Iris pigment epithelial cell (primary cell): ENCODE results near the gene PTGDR2.

Experiments
- DNase-seq: peaks from one replicate; pipeline ENCODE4 v3.0.0-alpha.2; 2011; ENCODE audit warnings: low read depth

PTGDR2 gene

GRCh38 chr11:60855726-60856633, at the start of gene PTGDR2:
TSS of gene PTGDR2 (minus strand) at chr11:60855950. CDS start at chr11:60853722, 2,228 bp downstream.
- no peak for DNase-seq

DNA sequence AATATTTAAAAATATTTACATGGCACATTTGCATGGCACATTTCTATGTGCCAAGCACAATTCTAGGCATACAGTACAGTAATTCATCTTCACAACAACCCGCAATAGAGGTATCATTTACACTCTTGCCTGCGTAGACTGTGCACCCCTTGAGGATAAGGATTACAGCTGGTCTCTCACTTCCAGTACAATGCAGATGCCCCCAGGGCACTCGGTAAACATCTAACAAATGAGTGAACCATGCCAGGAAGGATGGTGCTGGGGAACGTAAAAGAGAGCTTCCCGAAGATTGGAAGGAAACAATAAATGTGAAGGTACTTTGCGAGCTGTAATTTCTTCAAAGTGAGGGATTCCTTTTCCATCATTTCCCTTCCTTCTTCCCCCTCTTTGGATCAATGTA, 49.3 kb upstream of the PTGDR2 start:
- no peak for DNase-seq

GRCh38 chr11:60902625-60903024, 46.9 kb upstream of the PTGDR2 start:
- no peak for DNase-seq

DNA sequence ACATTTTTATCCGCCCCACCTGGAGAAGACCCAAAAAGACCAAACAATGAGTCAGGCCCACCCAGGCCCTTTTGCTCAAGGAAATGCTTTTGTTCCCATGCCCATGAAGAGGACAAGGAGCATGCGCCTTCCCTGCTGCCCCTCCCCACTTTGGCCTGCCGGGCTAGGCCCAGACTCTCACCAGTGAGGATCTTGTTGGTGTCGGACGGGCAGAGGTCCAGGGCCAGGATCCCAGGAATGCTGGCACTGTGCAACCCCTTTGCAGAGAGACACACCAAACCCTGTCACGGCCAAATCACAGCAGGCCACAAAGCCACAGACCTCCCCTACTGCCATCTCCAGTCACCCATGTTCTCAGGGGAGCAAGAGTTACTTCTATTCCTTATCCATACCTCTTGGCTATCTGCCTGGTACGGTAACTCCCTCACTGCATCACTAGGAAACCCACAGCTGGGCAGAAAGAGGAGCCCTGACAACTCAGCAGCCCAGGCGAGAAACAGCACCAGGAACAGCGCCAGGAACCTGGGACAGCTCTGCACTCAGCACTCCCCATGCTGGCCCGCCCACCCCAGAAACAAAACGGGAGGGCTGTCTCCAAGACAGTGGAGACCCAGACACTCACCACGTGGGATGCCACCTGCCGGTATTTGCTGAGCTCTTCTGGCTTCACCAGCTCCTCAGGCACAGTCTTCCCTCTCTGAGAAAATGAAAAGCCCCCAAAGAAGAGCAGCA, 45.1 kb upstream of the PTGDR2 start:
- no peak for DNase-seq

- DNase-seq, result no peak
Measured at GRCh38 chr11:60899977-60900376, 44.2 kb upstream of the PTGDR2 start.

GRCh38 chr11:60899046-60899936, 43.5 kb upstream of the PTGDR2 start:
- DNase-seq, result peak; percentile 71

DNA sequence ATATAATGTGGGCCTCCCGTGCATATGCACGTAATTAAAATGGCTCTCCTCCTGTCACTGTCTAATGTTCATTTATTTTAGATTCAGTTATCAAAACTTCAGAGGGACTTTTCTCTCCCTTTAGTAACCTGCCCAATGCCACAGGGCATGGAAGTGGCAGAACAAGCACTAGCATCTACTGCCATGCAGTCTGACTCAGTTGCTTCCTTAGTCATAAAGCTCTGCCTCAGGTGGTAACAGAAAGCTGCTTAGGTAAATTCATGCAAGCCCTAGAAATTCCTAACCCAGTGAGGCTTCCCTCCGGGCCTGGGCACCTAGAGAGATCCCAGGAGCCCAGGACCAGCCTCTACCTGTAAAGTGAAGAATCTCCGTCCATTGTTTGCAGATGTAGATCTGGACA, 41.7 kb upstream of the PTGDR2 start:
- no peak for DNase-seq

DNA sequence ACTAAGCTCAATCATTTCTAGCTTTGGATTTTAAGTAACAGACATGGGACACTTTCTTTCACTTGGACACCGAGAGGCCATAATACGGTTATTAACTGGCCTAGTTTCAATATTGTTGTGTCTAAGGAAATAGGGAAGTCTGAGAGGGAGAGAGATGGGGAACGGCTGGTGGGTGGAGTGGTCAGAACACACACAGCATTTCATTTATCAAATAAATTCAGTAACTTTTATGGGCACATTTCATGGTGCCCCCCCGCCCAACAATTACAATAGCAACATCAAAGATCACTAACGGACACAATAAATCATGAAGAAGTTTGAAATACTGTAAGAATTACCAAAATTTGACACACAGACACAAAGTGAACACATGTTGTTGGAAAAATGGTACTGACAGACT, 39.9 kb upstream of the PTGDR2 start:
- no peak for DNase-seq

DNA sequence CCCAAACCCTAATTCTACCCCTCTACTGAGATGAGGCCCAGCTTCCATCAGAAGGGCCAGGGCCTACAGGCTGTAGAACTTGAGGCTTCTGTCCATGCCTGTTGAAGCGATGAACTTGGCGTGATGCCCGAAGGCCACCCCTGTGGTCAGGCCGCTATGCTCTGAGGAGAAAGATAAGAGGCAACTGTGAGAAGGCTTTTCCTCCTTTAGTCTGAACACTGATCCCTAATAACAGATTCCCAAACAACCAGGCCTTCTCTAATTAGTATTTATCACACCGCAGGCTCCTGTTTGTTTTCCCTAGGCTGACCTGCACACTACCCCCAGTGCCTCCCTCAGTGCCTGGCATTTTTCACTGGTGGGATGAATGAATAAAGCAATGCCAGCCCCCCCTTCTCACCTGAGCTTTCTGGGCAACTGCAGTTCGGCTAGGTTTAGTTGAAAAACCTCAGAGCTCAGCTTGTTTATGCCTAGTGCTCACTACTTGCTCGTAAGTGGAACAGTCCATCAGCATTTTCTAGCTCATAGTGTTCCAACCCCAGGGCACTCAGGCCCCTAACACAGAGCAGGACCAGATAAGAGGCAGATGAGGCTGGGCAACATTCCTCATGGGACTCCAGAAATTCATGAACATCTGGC, 35.5 kb upstream of the PTGDR2 start:
- DNase-seq, result peak; percentile 67

- no peak for DNase-seq
Measured at GRCh38 chr11:60890696-60891095, 34.9 kb upstream of the PTGDR2 start.

DNA sequence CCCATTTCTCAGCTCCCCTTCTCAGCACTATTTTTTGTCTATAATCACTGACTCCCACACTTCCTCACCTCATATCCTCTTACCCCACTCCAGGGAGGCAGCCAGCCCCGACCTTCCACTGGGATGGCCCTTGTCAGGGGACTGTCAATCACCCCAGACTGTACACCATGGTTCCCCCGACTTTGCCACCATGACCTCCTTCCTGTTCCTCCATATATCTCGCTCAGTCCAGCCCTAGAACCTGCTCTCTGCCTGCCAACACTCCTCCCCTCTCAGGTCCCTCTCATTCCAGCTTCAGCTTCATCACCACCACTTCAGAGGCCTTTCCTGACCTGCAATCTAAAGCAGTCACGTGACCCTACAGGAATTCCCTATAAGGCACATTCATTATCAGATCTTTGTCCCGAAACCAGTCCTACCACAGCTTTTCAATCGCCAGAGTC, 34.1 kb upstream of the PTGDR2 start:
- DNase-seq, result no peak

DNA sequence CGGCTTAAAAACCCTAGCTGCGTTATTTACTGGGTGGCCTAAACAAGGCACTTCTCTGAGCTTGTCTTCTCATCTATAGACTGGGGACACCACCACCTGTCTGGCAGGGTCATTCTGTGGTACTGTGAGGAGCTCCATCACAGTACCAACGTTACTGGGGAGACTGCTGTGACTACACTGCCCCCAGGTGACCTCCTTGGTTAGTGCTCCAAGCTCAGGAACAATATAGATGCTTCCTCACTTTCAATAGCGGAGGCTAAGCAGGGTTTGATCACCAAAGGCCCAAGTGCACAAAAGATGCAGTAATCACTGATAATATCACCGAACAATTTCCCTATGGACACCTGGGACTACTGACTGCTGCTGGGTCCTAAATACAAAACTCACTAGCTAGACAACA, 31.8 kb upstream of the PTGDR2 start:
- DNase-seq, result peak; percentile 62

GRCh38 chr11:60880643-60881282, 25.0 kb upstream of the PTGDR2 start:
- no peak for DNase-seq

DNA sequence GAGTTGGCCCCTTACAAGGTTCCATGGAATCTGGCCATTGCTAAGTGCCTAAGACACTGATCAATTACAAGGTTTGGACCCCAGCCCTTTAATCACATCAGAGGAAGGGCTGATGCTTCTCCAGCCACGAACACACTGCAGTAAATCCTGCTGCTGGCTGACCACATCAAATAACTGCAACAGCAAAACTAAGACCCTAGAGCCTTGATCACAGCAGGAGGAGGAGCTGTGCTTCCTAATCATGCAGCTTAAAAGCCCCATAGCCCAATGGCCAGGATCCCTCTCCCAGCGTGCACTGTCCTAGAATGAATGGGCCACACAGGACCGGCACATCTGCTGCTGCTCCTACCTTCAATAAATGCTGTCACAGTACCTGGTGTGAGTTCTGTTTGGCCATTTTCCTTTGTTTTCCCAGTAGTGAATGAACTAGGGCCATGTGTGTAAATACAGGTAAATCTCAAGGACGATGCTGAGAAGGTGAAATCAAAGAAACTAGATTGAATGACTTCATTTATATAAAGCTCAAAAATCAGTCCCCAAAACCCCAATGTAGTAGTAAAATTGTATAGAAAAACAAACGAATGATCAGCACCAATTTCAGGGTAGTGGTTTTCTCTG, 24.3 kb upstream of the PTGDR2 start:
- no peak for DNase-seq

GRCh38 chr11:60879104-60879503, 23.4 kb upstream of the PTGDR2 start:
- DNase-seq, result no peak

DNA sequence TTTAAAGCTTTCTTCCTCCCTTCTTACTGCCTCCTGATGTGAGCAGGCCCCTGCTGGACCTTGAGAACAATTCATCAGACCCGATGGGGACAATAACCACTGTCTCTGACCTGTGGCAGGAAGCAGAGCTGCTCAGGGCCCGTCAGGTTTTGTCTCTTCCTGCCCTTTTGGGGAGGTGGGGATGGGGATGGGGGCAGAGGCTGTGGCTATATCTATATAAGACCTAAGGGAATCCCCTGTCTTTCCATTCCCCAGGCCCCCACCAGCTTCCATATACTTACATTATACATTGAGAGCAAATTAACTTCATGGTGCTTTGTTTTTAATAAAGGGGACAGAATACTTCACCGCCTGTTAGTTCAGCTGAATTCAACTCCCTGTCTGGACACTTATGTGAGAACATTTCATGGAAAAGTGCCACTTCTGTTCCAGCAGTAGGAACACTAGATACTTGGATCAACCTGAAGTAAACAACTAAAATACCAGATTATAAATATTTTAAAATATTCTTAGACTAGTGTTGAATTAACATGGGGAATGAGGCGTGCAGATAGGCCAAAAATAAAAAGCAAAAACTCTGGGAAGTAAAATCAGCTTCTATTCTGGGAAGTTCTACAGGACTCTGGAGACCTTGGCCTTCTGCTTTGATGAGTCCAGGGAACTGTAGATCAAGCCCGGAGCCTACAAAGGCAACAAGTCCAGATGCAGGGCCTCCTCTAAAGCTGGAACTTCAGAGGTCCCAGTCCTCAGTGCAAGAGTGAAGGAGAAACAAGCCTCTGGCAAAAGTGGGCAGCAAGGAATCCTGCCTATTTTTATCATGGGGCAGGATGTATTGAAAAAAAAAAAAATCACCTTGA, 22.7 kb upstream of the PTGDR2 start:
- DNase-seq, result no peak

DNA sequence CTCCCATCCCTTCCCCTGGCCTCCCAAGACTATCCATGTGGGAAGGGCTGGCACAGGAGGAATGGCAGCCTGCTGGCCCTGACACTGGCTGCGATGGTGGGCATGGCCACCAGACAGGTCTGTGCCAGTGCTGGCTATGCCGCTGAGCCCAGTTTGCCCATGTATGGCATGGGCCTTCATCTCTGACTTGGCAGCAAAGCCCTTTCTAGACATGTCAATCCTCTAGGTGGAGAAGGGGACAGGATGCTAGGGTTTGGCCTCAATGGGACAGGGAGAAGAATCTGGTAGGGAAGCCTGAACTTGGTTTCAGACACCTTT, 20.4 kb upstream of the PTGDR2 start:
- no peak for DNase-seq

GRCh38 chr11:60875366-60876167, 19.8 kb upstream of the PTGDR2 start:
- DNase-seq, result no peak
